SK-N-SH (cell line): ENCODE data around the gene RAB40A. TPM values are rescaled to one million over a fixed set of nuclear protein-coding genes. Genes with fewer than 3 reads are reported as not detected.

Experiments used
- CTCF ChIA-PET: fragments of 300-600, 350-600 bp; formaldehyde crosslinking; extraction: SDS; loops from one replicate; lab custom pipeline; 2021; lab: Yijun Ruan, JAX
- POLR2A ChIA-PET: fragments of 350-600 bp; sonication (Branson Sonifier 250); formaldehyde crosslinking; extraction: SDS; loops from one replicate; lab custom pipeline; 2020; ENCODE audit warnings: antibody characterized with exemption, inconsistent platforms; lab: Yijun Ruan, JAX
- DNase-seq: peaks from one replicate; pipeline ENCODE4 v3.0.0; 2012
- H2AFZ ChIP-seq: fragments of 200-600 bp; sonication (generic); 2 replicates; pipeline ENCODE4 v1.8.1; 2016; ENCODE audit warnings: antibody characterized with exemption, mild to moderate bottlenecking, low read depth
- H3F3A ChIP-seq: fragments of 200-600 bp; sonication (generic); replicated peaks from 2 replicates; pipeline ENCODE3; 2016; ENCODE audit warnings: antibody characterized with exemption, mild to moderate bottlenecking; ENCODE audit not compliant: insufficient read depth
- H3K27ac ChIP-seq, 2 experiments: fragments of 200-500 bp in 1 of 2; fragments of 200-600 bp in 1 of 2; sonication (Bioruptor generic) in 1 of 2; sonication (generic), shearing (Covaris generic) in 1 of 2; 2 replicates each; pipeline versions ENCODE4 v1.5.1 to v1.6.1; 2014 to 2016; ENCODE audit warnings: low read depth in 2 of 2, inconsistent platforms in 1 of 2, low read length in 1 of 2, mild to moderate bottlenecking in 1 of 2, mixed read lengths in 1 of 2
- H3K27me3 ChIP-seq: fragments of 200-600 bp; sonication (generic), shearing (Covaris generic); 2 replicates; pipeline ENCODE4 v1.6.1; 2016; ENCODE audit warnings: mixed run types; ENCODE audit not compliant: insufficient read depth
- H3K36me3 ChIP-seq, 2 experiments: fragments of 200-500 bp in 1 of 2; fragments of 200-600 bp in 1 of 2; sonication (Bioruptor generic) in 1 of 2; sonication (generic) in 1 of 2; replicated peaks in 1 of 2; 2 replicates each; pipeline versions ENCODE3 to v1.5.1; 2014 to 2016; ENCODE audit warnings: low read length in 1 of 2, mild to moderate bottlenecking in 1 of 2; ENCODE audit not compliant: insufficient read depth in 2 of 2, control insufficient read depth in 1 of 2
- H3K4me1 ChIP-seq, 2 experiments: fragments of 200-500 bp in 1 of 2; fragments of 200-600 bp in 1 of 2; sonication (Bioruptor generic) in 1 of 2; sonication (generic), shearing (Covaris generic) in 1 of 2; 2 replicates each; pipeline versions ENCODE4 v1.5.1 to v1.6.1; 2014 to 2016; ENCODE audit warnings: low read depth in 1 of 2, low read length in 1 of 2, mixed run types in 1 of 2; ENCODE audit not compliant: insufficient read depth in 2 of 2, control insufficient read depth in 1 of 2
- H3K4me2 ChIP-seq: fragments of 200-600 bp; sonication (generic), shearing (Covaris generic); 2 replicates; pipeline ENCODE4 v1.6.1; 2017; ENCODE audit warnings: mixed run types
- H3K4me3 ChIP-seq, 2 experiments: fragments of 200-500 bp in 1 of 2; fragments of 200-600 bp in 1 of 2; sonication (Bioruptor generic) in 1 of 2; sonication (generic), shearing (Covaris generic) in 1 of 2; 2 replicates each; pipeline versions ENCODE4 v1.5.1 to v1.8.1; 2014 to 2016; ENCODE audit warnings: low read depth in 2 of 2, inconsistent platforms in 1 of 2, low read length in 1 of 2, mild to moderate bottlenecking in 1 of 2, mixed read lengths in 1 of 2, moderate library complexity in 1 of 2
- H3K79me2 ChIP-seq: fragments of 200-600 bp; sonication (generic); 2 replicates; pipeline ENCODE4 v1.8.1; 2017; ENCODE audit warnings: mild to moderate bottlenecking; ENCODE audit not compliant: insufficient read depth
- H3K9ac ChIP-seq: fragments of 200-600 bp; sonication (generic); 2 replicates; pipeline ENCODE4 v1.6.1; 2017; ENCODE audit warnings: mixed run types
- H3K9me2 ChIP-seq: fragments of 200-600 bp; sonication (generic); 2 replicates; pipeline ENCODE4 v1.6.1; 2017; ENCODE audit warnings: mixed run types
- H3K9me3 ChIP-seq: fragments of 200-600 bp; sonication (generic); 2 replicates; pipeline ENCODE4 v1.6.1; 2017; ENCODE audit warnings: mixed run types, mild to moderate bottlenecking, moderate library complexity
- H4K20me1 ChIP-seq: fragments of 200-600 bp; sonication (generic); 2 replicates; pipeline ENCODE4 v1.6.1; 2017; ENCODE audit warnings: mild to moderate bottlenecking, mixed run types; ENCODE audit not compliant: insufficient read depth
- ELF1 ChIP-seq: IDR thresholded peaks from 2 replicates; pipeline ENCODE4 v1.4.0; 2012
- EZH2phosphoT487 ChIP-seq: fragments of 200-600 bp; sonication (generic); IDR thresholded peaks from 2 replicates; pipeline ENCODE4 v1.6.1; 2017; ENCODE audit warnings: low read depth, mixed run types, mild to moderate bottlenecking, antibody characterized with exemption, moderate library complexity, borderline replicate concordance
- FOXJ3 ChIP-seq: sonication (generic); formaldehyde crosslinking; IDR thresholded peaks from 2 replicates; pipeline ENCODE4 v1.5.1; 2020; ENCODE audit warnings: mild to moderate bottlenecking, missing genetic modification reagents
- GATA2 ChIP-seq: sonication (generic); formaldehyde crosslinking; IDR thresholded peaks from 2 replicates; pipeline ENCODE4 v1.5.0; 2020; ENCODE audit warnings: mild to moderate bottlenecking, missing genetic modification reagents
- NFIC ChIP-seq: IDR thresholded peaks from 2 replicates; pipeline ENCODE4 v1.4.0; 2012; ENCODE audit warnings: borderline replicate concordance
- POLR2AphosphoS5 ChIP-seq: IDR thresholded peaks from 2 replicates; pipeline ENCODE4 v1.6.1; 2012; ENCODE audit warnings: low read depth, low read length
- RCOR1 ChIP-seq: fragments of 150-350 bp; IDR thresholded peaks from 2 replicates; pipeline ENCODE4 v1.6.1; 2017; ENCODE audit warnings: antibody characterized with exemption, low read length
- RFX5 ChIP-seq: IDR thresholded peaks from 2 replicates; pipeline ENCODE4 v1.6.1; 2012; ENCODE audit warnings: mild to moderate bottlenecking, improper control_type of control experiment, low read length
- SMC3 ChIP-seq: IDR thresholded peaks from 2 replicates; pipeline ENCODE4 v1.6.1; 2012; ENCODE audit warnings: low read depth, low read length, improper control_type of control experiment
- TAF1 ChIP-seq: IDR thresholded peaks from 2 replicates; pipeline ENCODE4 v1.6.1; 2012; ENCODE audit warnings: low read depth, mild to moderate bottlenecking, low read length, moderate library complexity, borderline replicate concordance
- TCF12 ChIP-seq: IDR thresholded peaks from 2 replicates; pipeline ENCODE4 v1.4.0; 2012
- YY1 ChIP-seq: IDR thresholded peaks from 2 replicates; pipeline ENCODE4 v1.4.0; 2012; ENCODE audit warnings: low read depth, mild to moderate bottlenecking
- WGBS: methylation state at CpG from one replicate; pipeline ENCODE4 v1.1.6; 2017; ENCODE audit warnings: low lambda C conversion rate; 5-methylcytosine and 5-hydroxymethylcytosine counted together
- polyA plus RNA-seq, 3 experiments: library from polyadenylated mRNA; depleted of rRNA; stranded (reverse); fragments of >200 nt; gene quantifications; 2 replicates each; pipeline ENCODE4 v1.2.3, GENCODE V29; 2012
- TF ChIP-seq, protein P1 (sequence below): IDR thresholded peaks from 2 replicates; pipeline ENCODE4 v1.4.0; 2012; ENCODE audit warnings: low read depth, borderline replicate concordance
- TF ChIP-seq, protein P2 (sequence below): fragments of 150-350 bp; IDR thresholded peaks from 2 replicates; pipeline ENCODE4 v1.6.1; 2017; ENCODE audit warnings: antibody characterized with exemption, low read length, low read depth, borderline replicate concordance

RAB40A gene
- polyA plus RNA-seq, 1 of the 3 experiments (the other 2 are of a cell fraction) = 0.30 TPM

- no peaks in the 10 kb centered on the region for H3K36me3 ChIP-seq
- H3K4me3 ChIP-seq = no peak overlapping the region
- no peaks in the 10 kb centered on the region for H3K9me2 ChIP-seq
- H3K9ac ChIP-seq = no peak overlapping the region
- no peaks in the 10 kb centered on the region for H3K27me3 ChIP-seq
- H3K79me2 ChIP-seq = no peaks in the 10 kb centered on the region
- no peaks in the 10 kb centered on the region for H3F3A ChIP-seq
- ChIA-PET POLR2A (no interaction called here), CTCF (interaction anchor here (1.8 kb wide), 1 partner anchor 11 kb away, joined by 5 read pairs; no protein-coding TSS in a partner anchor)
- no peak overlapping the region; the same call in 1 of the 2 replicates for H2AFZ ChIP-seq
- DNase-seq = no peak
- no peaks in the 10 kb centered on the region for H4K20me1 ChIP-seq
- WGBS = 22% methylated on average over 2 of the region's 2 CpGs
- TF ChIP-seq NFIC = no peak
- TF ChIP-seq TAF1 = no peak
- no peak for TF ChIP-seq TCF12
- TF ChIP-seq ELF1 = no peak
- no peak for TF ChIP-seq YY1
- TF ChIP-seq FOXJ3 = no peak
- no peak for TF ChIP-seq GATA2 (CRISPR knock-in tag)
- TF ChIP-seq EZH2phosphoT487 = no peak
- no peak for TF ChIP-seq RCOR1
- TF ChIP-seq SMC3 = no peak
- TF ChIP-seq, protein P1, sequence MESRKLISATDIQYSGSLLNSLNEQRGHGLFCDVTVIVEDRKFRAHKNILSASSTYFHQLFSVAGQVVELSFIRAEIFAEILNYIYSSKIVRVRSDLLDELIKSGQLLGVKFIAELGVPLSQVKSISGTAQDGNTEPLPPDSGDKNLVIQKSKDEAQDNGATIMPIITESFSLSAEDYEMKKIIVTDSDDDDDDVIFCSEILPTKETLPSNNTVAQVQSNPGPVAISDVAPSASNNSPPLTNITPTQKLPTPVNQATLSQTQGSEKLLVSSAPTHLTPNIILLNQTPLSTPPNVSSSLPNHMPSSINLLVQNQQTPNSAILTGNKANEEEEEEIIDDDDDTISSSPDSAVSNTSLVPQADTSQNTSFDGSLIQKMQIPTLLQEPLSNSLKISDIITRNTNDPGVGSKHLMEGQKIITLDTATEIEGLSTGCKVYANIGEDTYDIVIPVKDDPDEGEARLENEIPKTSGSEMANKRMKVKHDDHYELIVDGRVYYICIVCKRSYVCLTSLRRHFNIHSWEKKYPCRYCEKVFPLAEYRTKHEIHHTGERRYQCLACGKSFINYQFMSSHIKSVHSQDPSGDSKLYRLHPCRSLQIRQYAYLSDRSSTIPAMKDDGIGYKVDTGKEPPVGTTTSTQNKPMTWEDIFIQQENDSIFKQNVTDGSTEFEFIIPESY = no peak
- TF ChIP-seq RFX5 = no peak
- TF ChIP-seq, all 33 proteins: peak for 0
- no peaks in the 10 kb centered on the region for H3K9me3 ChIP-seq
- H3K4me1 ChIP-seq = no peaks in the 10 kb centered on the region
- H3K4me2 ChIP-seq = no peak overlapping the region
- H3K27ac ChIP-seq = peak overlapping the region in 1 of 2 experiments; percentile 7; a peak in 1 of 4 replicates
These were observed 2.0 kb downstream of the RAB40A start for GRCh38 chrX:103517246-103517645.

DNA sequence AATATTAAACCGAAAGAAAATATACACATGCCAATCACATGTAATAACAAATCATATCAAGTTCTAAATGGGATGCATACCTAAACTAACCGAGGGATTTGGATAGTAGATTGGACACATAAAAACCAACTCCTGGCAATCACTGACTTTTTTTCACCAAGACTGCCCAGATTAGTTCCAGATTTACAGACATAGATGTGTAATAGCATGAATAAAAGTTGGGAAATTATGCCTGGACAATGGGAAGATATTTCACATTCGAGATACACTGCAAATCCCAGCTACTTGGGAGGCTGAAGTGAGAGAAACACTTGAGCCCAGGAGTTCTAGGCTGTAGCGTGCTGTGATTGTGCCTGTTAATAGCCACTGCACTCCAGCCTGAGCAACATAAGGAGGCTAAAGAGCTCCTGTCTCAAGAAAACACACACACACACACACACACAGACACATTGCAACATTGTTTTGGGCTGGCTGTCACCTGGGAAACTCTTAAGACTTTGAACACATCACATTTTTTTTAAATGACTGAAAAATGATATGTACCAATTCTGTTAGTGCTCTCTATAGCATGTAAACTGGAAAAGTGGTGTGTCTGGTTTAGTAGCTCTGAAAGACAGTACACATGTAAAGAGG, 5.7 kb downstream of the RAB40A start:
- no peaks in the 10 kb centered on the region for H3K9me2 ChIP-seq
- no peaks in the 10 kb centered on the region for H3F3A ChIP-seq
- no peak overlapping the region for H3K27ac ChIP-seq
- ChIA-PET POLR2A (no interaction called here), CTCF (no interaction called here)
- H3K4me1 ChIP-seq = peaks cover 0 to under 1% of the 10 kb centered on the region in 2 experiments; a peak in 1 of 4 replicates
- no peak overlapping the region for H2AFZ ChIP-seq
- no peaks in the 10 kb centered on the region for H3K36me3 ChIP-seq
- no peak for DNase-seq
- no peak overlapping the region for H3K9ac ChIP-seq
- H3K4me3 ChIP-seq = no peak overlapping the region
- H3K4me2 ChIP-seq = no peak overlapping the region
- TF ChIP-seq POLR2AphosphoS5 (no peak), ELF1 (no peak), RCOR1 (no peak)
- TF ChIP-seq, protein P2, sequence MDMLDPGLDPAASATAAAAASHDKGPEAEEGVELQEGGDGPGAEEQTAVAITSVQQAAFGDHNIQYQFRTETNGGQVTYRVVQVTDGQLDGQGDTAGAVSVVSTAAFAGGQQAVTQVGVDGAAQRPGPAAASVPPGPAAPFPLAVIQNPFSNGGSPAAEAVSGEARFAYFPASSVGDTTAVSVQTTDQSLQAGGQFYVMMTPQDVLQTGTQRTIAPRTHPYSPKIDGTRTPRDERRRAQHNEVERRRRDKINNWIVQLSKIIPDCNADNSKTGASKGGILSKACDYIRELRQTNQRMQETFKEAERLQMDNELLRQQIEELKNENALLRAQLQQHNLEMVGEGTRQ = no peak
- no peaks in the 10 kb centered on the region for H3K79me2 ChIP-seq
- H3K27me3 ChIP-seq = no peaks in the 10 kb centered on the region; the same call in 1 of the 2 replicates
- no peaks in the 10 kb centered on the region for H4K20me1 ChIP-seq
- 37% methylated on average over 4 of the region's 4 CpGs for WGBS
- no peaks in the 10 kb centered on the region for H3K9me3 ChIP-seq
